OCI-LY3 (cell line): ENCODE data around the gene TBC1D16.
A peak's percentile ranks its signal among the peaks of the same experiment; 100 is the strongest.

ENCODE experiments used
- H2AFZ ChIP-seq: fragments of 200-600, 300-600 bp; shearing (Covaris generic); 2 replicates; pipeline ENCODE4 v1.6.0; 2014; ENCODE audit warnings: antibody characterized with exemption, low read depth, low read length
- H3K27ac ChIP-seq: fragments of 200-600, 300-600 bp; sonication (generic); 2 replicates; pipeline ENCODE4 v1.5.1; 2014; ENCODE audit warnings: mild to moderate bottlenecking, low read length, moderate library complexity, mixed read lengths
- H3K27me3 ChIP-seq: fragments of 200-600, 300-600 bp; sonication (generic); 2 replicates; pipeline ENCODE4 v1.6.1; 2014; ENCODE audit warnings: low read depth, low read length, mixed read lengths
- H3K36me3 ChIP-seq: fragments of 200-600, 300-600 bp; sonication (generic); replicated peaks from 2 replicates; pipeline ENCODE3; 2014; ENCODE audit warnings: low read depth, low read length, mixed read lengths
- H3K4me1 ChIP-seq: fragments of 300-600, 200-600 bp; sonication (generic); 2 replicates; pipeline ENCODE4 v1.6.1; 2014; ENCODE audit warnings: low read length, mixed read lengths
- H3K4me2 ChIP-seq: fragments of 200-600, 300-600 bp; sonication (generic); 2 replicates; pipeline ENCODE4 v1.6.1; 2014; ENCODE audit warnings: low read length, mixed read lengths
- H3K4me3 ChIP-seq: fragments of 300-600, 200-600 bp; sonication (generic); 2 replicates; pipeline ENCODE4 v1.5.1; 2014; ENCODE audit warnings: antibody characterized with exemption, mild to moderate bottlenecking, low read length, moderate library complexity
- H3K79me2 ChIP-seq: fragments of 300-600, 200-600 bp; shearing (Covaris generic); 2 replicates; pipeline ENCODE4 v1.6.1; 2014; ENCODE audit warnings: mild to moderate bottlenecking, low read length, mixed read lengths
- H3K9ac ChIP-seq: fragments of 300-600, 200-600 bp; shearing (Covaris generic); 2 replicates; pipeline ENCODE4 v1.6.0; 2014; ENCODE audit warnings: mild to moderate bottlenecking, low read length, moderate library complexity
- H3K9me3 ChIP-seq: fragments of 200-600, 300-600 bp; shearing (Covaris generic); 2 replicates; pipeline ENCODE4 v1.6.1; 2014; ENCODE audit warnings: low read length, mixed read lengths; ENCODE audit not compliant: insufficient read depth
- H4K20me1 ChIP-seq: fragments of 200-600, 300-600 bp; sonication (generic); 2 replicates; pipeline ENCODE4 v1.6.1; 2016; ENCODE audit warnings: low read length, mixed read lengths; ENCODE audit not compliant: insufficient read depth
- EZH2phosphoT487 ChIP-seq: fragments of 200-600 bp; shearing (Covaris generic); IDR thresholded peaks from 2 replicates; pipeline ENCODE4 v1.6.1; 2018; ENCODE audit warnings: antibody characterized with exemption, mixed run types, low read depth
- TF ChIP-seq, protein P1 (sequence below): fragments of 200-600, 300-600 bp; sonication (generic); IDR thresholded peaks from 2 replicates; pipeline ENCODE4 v1.5.1; 2014; ENCODE audit warnings: antibody characterized with exemption, low read length, low read depth

Gene TBC1D16, protein sequence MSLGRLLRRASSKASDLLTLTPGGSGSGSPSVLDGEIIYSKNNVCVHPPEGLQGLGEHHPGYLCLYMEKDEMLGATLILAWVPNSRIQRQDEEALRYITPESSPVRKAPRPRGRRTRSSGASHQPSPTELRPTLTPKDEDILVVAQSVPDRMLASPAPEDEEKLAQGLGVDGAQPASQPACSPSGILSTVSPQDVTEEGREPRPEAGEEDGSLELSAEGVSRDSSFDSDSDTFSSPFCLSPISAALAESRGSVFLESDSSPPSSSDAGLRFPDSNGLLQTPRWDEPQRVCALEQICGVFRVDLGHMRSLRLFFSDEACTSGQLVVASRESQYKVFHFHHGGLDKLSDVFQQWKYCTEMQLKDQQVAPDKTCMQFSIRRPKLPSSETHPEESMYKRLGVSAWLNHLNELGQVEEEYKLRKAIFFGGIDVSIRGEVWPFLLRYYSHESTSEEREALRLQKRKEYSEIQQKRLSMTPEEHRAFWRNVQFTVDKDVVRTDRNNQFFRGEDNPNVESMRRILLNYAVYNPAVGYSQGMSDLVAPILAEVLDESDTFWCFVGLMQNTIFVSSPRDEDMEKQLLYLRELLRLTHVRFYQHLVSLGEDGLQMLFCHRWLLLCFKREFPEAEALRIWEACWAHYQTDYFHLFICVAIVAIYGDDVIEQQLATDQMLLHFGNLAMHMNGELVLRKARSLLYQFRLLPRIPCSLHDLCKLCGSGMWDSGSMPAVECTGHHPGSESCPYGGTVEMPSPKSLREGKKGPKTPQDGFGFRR

DNA sequence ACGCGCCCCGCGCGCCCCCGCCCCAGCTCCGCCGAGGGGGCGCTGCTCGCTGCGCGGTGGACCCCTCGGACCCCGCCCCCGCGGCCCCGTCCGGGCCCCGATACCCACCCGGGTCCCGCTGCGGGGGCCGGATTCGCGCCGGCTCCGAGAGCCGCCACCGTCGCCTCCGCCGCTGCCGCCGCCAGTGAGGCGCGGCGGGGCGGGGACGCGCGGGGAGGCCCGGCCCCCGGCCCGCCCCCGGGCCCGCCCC lies at the start of gene TBC1D16:
Gene TBC1D16 (minus strand): TSS at position 186 of the 250 bp plus-strand sequence. CDS start 22,325 bp downstream, outside the sequence.
- H3K9ac ChIP-seq: peak within 1 kb of the TSS; percentile 81
- H3K4me2 ChIP-seq: peak within 1 kb of the TSS; percentile 98
- H3K27ac ChIP-seq: no peak within 1 kb of the TSS
- H3K79me2 ChIP-seq: 0 out of 2 replicates have a peak, but pooled peaks cover 3% of the 10 kb centered on the region
- peaks cover 8% of the 10 kb centered on the region; the same call in 1 of the 2 replicates for H3K4me1 ChIP-seq
- TF ChIP-seq, protein P1, sequence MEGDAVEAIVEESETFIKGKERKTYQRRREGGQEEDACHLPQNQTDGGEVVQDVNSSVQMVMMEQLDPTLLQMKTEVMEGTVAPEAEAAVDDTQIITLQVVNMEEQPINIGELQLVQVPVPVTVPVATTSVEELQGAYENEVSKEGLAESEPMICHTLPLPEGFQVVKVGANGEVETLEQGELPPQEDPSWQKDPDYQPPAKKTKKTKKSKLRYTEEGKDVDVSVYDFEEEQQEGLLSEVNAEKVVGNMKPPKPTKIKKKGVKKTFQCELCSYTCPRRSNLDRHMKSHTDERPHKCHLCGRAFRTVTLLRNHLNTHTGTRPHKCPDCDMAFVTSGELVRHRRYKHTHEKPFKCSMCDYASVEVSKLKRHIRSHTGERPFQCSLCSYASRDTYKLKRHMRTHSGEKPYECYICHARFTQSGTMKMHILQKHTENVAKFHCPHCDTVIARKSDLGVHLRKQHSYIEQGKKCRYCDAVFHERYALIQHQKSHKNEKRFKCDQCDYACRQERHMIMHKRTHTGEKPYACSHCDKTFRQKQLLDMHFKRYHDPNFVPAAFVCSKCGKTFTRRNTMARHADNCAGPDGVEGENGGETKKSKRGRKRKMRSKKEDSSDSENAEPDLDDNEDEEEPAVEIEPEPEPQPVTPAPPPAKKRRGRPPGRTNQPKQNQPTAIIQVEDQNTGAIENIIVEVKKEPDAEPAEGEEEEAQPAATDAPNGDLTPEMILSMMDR: no peak
- peak within 1 kb of the TSS; percentile 47; the same call in 1 of the 2 replicates for H2AFZ ChIP-seq
- no peaks in the 10 kb centered on the region for H3K27me3 ChIP-seq
- H4K20me1 ChIP-seq: peaks cover 16% of the 10 kb centered on the region
- no peaks in the 10 kb centered on the region for H3K36me3 ChIP-seq
- H3K9me3 ChIP-seq: no peaks in the 10 kb centered on the region
- peak within 1 kb of the TSS; percentile 99 for H3K4me3 ChIP-seq

DNA sequence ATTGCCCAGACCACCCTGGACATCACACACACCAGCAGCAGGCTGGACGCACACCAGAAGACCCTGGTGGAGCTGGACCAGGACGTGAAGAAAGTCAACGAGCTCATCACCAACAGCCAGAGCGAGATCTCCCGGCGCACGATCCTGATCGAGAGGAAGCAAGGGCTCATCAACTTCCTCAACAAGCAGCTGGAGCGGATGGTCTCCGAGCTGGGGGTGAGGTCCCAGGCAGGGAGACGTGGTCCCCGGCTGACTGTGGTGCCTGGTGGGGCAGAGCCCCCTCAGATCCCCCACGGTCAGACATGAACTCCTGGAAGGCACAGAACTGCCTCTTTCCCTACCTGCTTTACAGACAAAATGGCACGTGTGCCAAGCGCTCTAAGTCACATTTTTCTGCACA lies 49.1 kb upstream of the TBC1D16 start:
- Histone ChIP-seq H3K9me3 (no peaks in the 10 kb centered on the region), H3K4me1 (peaks cover 6% of the 10 kb centered on the region; the same call in 1 of the 2 replicates), H2AFZ (no peak overlapping the region), H3K4me3 (no peak overlapping the region), H4K20me1 (no peaks in the 10 kb centered on the region), H3K4me2 (no peak overlapping the region), H3K36me3 (no peaks in the 10 kb centered on the region), H3K79me2 (no peaks in the 10 kb centered on the region), H3K9ac (no peak overlapping the region), H3K27me3 (peaks cover 3% of the 10 kb centered on the region; the same call in 1 of the 2 replicates), H3K27ac (no peak overlapping the region)
- no peak for TF ChIP-seq EZH2phosphoT487

DNA sequence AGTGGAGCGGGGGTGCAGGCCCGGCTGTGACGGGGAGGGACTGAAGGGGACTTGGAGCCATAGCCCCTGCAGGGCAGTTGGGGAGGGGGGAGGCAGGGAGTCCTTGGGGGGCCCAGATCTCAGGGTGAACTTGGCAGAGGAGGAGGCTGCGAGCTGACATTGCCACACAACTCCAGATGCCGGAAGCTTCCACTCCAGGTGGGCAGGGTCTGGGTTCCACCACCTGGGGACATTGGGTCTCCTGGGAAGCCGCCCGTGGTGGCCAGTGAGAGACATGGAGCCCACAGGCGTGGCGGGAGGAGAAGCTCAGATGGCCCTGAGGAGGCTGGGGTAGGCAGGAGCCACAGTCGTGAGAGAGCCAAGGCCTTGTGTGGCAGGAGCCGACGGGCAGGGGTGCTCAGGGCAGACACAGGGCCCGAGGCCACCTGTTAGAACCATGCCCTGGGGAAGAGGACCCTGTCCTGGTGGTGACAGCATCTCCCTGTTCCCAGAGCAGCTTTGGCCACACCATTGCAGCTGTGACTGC lies 47.5 kb upstream of the TBC1D16 start:
- peak overlapping the region; percentile 73 for H3K4me3 ChIP-seq
- no peak overlapping the region for H3K27ac ChIP-seq
- H3K27me3 ChIP-seq: peaks cover 3% of the 10 kb centered on the region; the same call in 1 of the 2 replicates
- H3K9ac ChIP-seq: 0 out of 2 replicates have a peak overlapping the region, but pooled peaks have one; percentile 44
- H3K9me3 ChIP-seq: no peaks in the 10 kb centered on the region
- 0 out of 2 replicates have a peak overlapping the region, but pooled peaks have one; percentile 81 for H2AFZ ChIP-seq
- peak overlapping the region; percentile 84 for H3K4me2 ChIP-seq
- no peaks in the 10 kb centered on the region for H3K79me2 ChIP-seq
- H3K36me3 ChIP-seq: no peaks in the 10 kb centered on the region
- no peaks in the 10 kb centered on the region for H4K20me1 ChIP-seq
- no peak for TF ChIP-seq EZH2phosphoT487
- TF ChIP-seq, protein P1: no peak
- H3K4me1 ChIP-seq: peaks cover 6% of the 10 kb centered on the region; the same call in 1 of the 2 replicates

DNA sequence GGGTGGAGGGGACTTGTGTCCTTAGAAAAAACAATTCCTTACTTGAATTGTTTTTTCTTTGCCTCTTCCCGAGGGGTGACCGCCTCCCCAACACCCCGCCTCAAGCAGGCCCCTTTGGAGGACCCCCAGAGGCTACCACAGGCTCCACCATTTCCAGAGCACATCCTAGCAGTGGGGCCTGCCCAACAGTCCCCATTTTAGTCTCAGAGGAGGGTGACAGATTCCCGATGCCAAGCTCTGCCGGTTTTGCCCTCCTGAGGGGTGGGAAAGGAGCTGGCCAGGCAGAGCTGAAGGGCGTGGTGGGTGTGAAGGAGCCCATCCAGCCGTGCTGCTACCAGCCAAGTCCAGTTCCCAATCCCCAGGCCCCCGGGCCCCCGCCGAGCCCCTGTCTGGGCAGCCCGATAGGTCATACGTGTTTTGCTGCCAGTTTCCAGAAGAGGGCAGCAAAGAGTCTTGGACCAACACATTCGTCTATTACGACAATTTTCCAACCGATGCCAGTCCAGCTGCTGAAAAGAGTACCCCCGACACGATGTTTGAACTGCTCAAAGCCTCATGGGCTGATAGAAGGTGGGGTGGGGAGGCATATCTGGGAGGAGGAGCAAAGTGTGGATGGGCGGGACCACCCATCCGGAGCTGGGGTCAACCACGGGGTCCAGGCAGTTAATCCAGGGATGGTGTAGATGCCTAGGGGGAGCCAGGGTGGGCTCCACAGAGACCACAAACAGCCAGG lies 46.9 kb upstream of the TBC1D16 start:
- Histone ChIP-seq H3K79me2 (no peaks in the 10 kb centered on the region), H3K4me2 (peak overlapping the region; percentile 84), H3K4me1 (peaks cover 6% of the 10 kb centered on the region; the same call in 1 of the 2 replicates), H3K27ac (no peak overlapping the region), H3K9me3 (no peaks in the 10 kb centered on the region), H4K20me1 (no peaks in the 10 kb centered on the region), H3K36me3 (no peaks in the 10 kb centered on the region), H3K27me3 (peaks cover 3% of the 10 kb centered on the region; the same call in 1 of the 2 replicates), H2AFZ (peak overlapping the region; percentile 81), H3K9ac (peak overlapping the region; percentile 44), H3K4me3 (peak overlapping the region; percentile 73)
- TF ChIP-seq, protein P1: peak; percentile 72
- no peak for TF ChIP-seq EZH2phosphoT487
